ENCODE measurements around the gene CREB3.

GRCh38 chr9:35750256-35750531, 17.7 kb downstream of the CREB3 start:
- TF ChIP-seq EZH2 (IDR thresholded peaks at IDR 0.05; ENCODE audit: borderline replicate concordance, low read depth, low read length, poor library complexity, severe bottlenecking) (no peak), CTCF (conservative IDR thresholded peaks at IDR 0.05; ENCODE audit: low read depth, low read length) (no peak)
